Liver (tissue), 9 donors: ENCODE data around the gene TNPO2. TPM values are rescaled to one million over a fixed set of nuclear protein-coding genes. Genes with fewer than 3 reads are reported as not detected.

ENCODE experiments used
- DNase-seq: peaks from one replicate; pipeline ENCODE4 v3.0.0-alpha.2; 2017; ENCODE audit warnings: low spot score
- H3K27ac ChIP-seq, 2 donors: one replicate each; pipeline ENCODE4 v1.7.0; 2013; ENCODE audit warnings: inconsistent platforms in 2 of 2, low read length in 2 of 2, control low read depth in 1 of 2, low read depth in 1 of 2, mild to moderate bottlenecking in 1 of 2
- H3K27me3 ChIP-seq, 4 donors: one replicate each; pipeline versions ENCODE4 v1.6.1 to v1.7.0; 2013; ENCODE audit warnings: low read length in 3 of 4, inconsistent platforms in 1 of 4, mild to moderate bottlenecking in 1 of 4, moderate library complexity in 1 of 4; ENCODE audit not compliant: control insufficient read depth in 4 of 4, insufficient read depth in 4 of 4
- H3K36me3 ChIP-seq, 4 donors: one replicate each; pipeline versions ENCODE4 v1.6.1 to v1.7.0; 2013; ENCODE audit warnings: low read length in 3 of 4, mild to moderate bottlenecking in 3 of 4, low read depth in 1 of 4, moderate library complexity in 1 of 4; ENCODE audit not compliant: control insufficient read depth in 4 of 4, insufficient read depth in 3 of 4
- H3K4me1 ChIP-seq, 4 donors: one replicate each; pipeline versions ENCODE4 v1.6.1 to v1.7.0; 2013; ENCODE audit warnings: low read length in 3 of 4, mild to moderate bottlenecking in 3 of 4, moderate library complexity in 1 of 4; ENCODE audit not compliant: control insufficient read depth in 4 of 4, insufficient read depth in 4 of 4
- H3K4me3 ChIP-seq, 3 donors: one replicate each; pipeline versions ENCODE4 v1.6.1 to v1.7.0; 2013; ENCODE audit warnings: low read length in 3 of 3, control low read depth in 1 of 3, low read depth in 1 of 3, mild to moderate bottlenecking in 1 of 3
- H3K9ac ChIP-seq, 2 donors: one replicate each; pipeline ENCODE4 v1.7.0; 2013; ENCODE audit warnings: low read length in 2 of 2, mild to moderate bottlenecking in 2 of 2, moderate library complexity in 2 of 2, control low read depth in 1 of 2, low read depth in 1 of 2
- H3K9me3 ChIP-seq, 4 donors: one replicate each; pipeline versions ENCODE4 v1.6.1 to v1.7.0; 2013; ENCODE audit warnings: low read length in 3 of 4; ENCODE audit not compliant: control insufficient read depth in 4 of 4
- CTCF ChIP-seq: fragments of 150-350 bp; IDR thresholded peaks from 2 replicates; pipeline ENCODE4 v1.5.1; 2017; ENCODE audit warnings: improper control_type of control experiment, low read depth, low read length; ENCODE audit not compliant: missing input control
- EGR1 ChIP-seq, 2 donors: IDR thresholded peaks; 2 replicates each; pipeline ENCODE4 v1.6.1; 2016 to 2018; ENCODE audit warnings: antibody characterized with exemption in 2 of 2, low read depth in 2 of 2
- FOXA1 ChIP-seq: IDR thresholded peaks from 2 replicates; pipeline ENCODE4 v1.6.1; 2016; ENCODE audit warnings: antibody characterized with exemption
- HNF4A ChIP-seq, 2 donors: conservative IDR thresholded peaks; 2 replicates each; pipeline ENCODE4 v1.6.1; 2016; ENCODE audit warnings: antibody characterized with exemption in 2 of 2, mild to moderate bottlenecking in 2 of 2
- HNF4G ChIP-seq: IDR thresholded peaks from 2 replicates; pipeline ENCODE4 v1.6.1; 2016; ENCODE audit warnings: antibody characterized with exemption
- MAX ChIP-seq: IDR thresholded peaks from 2 replicates; pipeline ENCODE4 v1.6.1; 2016; ENCODE audit warnings: antibody characterized with exemption
- NR2F2 ChIP-seq: IDR thresholded peaks from 2 replicates; pipeline ENCODE4 v1.6.1; 2016; ENCODE audit warnings: antibody characterized with exemption
- RAD21 ChIP-seq, 2 donors: IDR thresholded peaks; 2 replicates each; pipeline ENCODE4 v1.6.1; 2016; ENCODE audit warnings: antibody characterized with exemption in 2 of 2, mild to moderate bottlenecking in 2 of 2
- REST ChIP-seq: IDR thresholded peaks from 2 replicates; pipeline ENCODE4 v1.6.1; 2016; ENCODE audit warnings: antibody characterized with exemption, mild to moderate bottlenecking
- RXRA ChIP-seq, 2 donors: IDR thresholded peaks; 2 replicates each; pipeline ENCODE4 v1.6.1; 2017 to 2018; ENCODE audit warnings: antibody characterized with exemption in 2 of 2, mild to moderate bottlenecking in 1 of 2
- SP1 ChIP-seq: IDR thresholded peaks from 2 replicates; pipeline ENCODE4 v1.6.1; 2018; ENCODE audit warnings: antibody characterized with exemption, mild to moderate bottlenecking
- TAF1 ChIP-seq: conservative IDR thresholded peaks from 2 replicates; pipeline ENCODE4 v1.6.1; 2016; ENCODE audit warnings: antibody characterized with exemption, mild to moderate bottlenecking
- WGBS: extraction: QIAGEN DNeasy Blood & Tissue Kit; methylation state at CpG from one replicate; pipeline ENCODE4 v1.1.7; 2013; 5-methylcytosine and 5-hydroxymethylcytosine counted together
- polyA plus RNA-seq, 2 donors: library from polyadenylated mRNA; stranded (reverse) in 1 of 2; unstranded in 1 of 2; fragments of 200-250 nt in 1 of 2; fragments of >200 nt in 1 of 2; fragmentation: Nextera tagmentation in 1 of 2; extraction: Ambion mirVana in 1 of 2; gene quantifications; one replicate each; pipeline versions ENCODE4 v1.2.1 to v1.2.3, GENCODE V29; 2013 to 2015
- total RNA-seq, 2 donors: library from RNA; depleted of rRNA; stranded (reverse); fragments of >200 nt; gene quantifications; one replicate each; pipeline ENCODE4 v1.2.3, GENCODE V29; 2014
- donor health status: healthy.
- donor health status: healthy.
- donor health status: healthy.
- donor health status: healthy.
- donor health status: healthy.

TNPO2 gene
- total and polyA plus RNA-seq, 4 donors: 6.3 to 22.2 (median 15.8) TPM

GRCh38 chr19:12676384-12676792 is 47.3 kb downstream of the TNPO2 start:
- Histone ChIP-seq H3K4me3 (no peak overlapping the region), H3K27ac (no peak overlapping the region), H3K36me3 (peaks cover 16 to 46% (median 28%) of the 10 kb centered on the region in 4 donors), H3K9ac (no peak overlapping the region), H3K9me3 (no peaks in the 10 kb centered on the region), H3K27me3 (no peaks in the 10 kb centered on the region), H3K4me1 (peaks cover 2 to 27% (median 20%) of the 10 kb centered on the region in 4 donors)
- WGBS: 36% methylated on average over 4 of the region's 4 CpGs
- DNase-seq: peak; percentile 92
- no peak for TF ChIP-seq SP1
- TF ChIP-seq EGR1 (IDR thresholded peaks at IDR 0.05; ENCODE audit: low read depth in 2 of 2): no peak
- TF ChIP-seq HNF4G: no peak
- TF ChIP-seq TAF1: no peak
- no peak for TF ChIP-seq FOXA1
- TF ChIP-seq HNF4A (conservative IDR thresholded peaks at IDR 0.05): peak in 1 of 2 donors; percentile 26
- no peak for TF ChIP-seq REST
- peak; percentile 71 for TF ChIP-seq CTCF
- TF ChIP-seq NR2F2: no peak
- TF ChIP-seq RAD21 (IDR thresholded peaks at IDR 0.05): peak; percentile 52 to 80

- no peaks in the 10 kb centered on the region for H3K9me3 ChIP-seq
- no peak overlapping the region for H3K4me3 ChIP-seq
- 91% methylated on average over 15 of the region's 15 CpGs for WGBS
- no peak overlapping the region for H3K9ac ChIP-seq
- DNase-seq: no peak
- H3K4me1 ChIP-seq: peaks cover 2 to 25% (median 18%) of the 10 kb centered on the region in 4 donors
- TF ChIP-seq REST (no peak), NR2F2 (no peak), HNF4A (conservative IDR thresholded peaks at IDR 0.05) (no peak), MAX (no peak), SP1 (no peak), CTCF (no peak), RXRA (IDR thresholded peaks at IDR 0.05) (no peak), HNF4G (no peak)
- H3K36me3 ChIP-seq: peaks cover 16 to 46% (median 28%) of the 10 kb centered on the region in 4 donors
- no peaks in the 10 kb centered on the region for H3K27me3 ChIP-seq
- no peak overlapping the region for H3K27ac ChIP-seq
These were observed 47.8 kb downstream of the TNPO2 start for GRCh38 chr19:12675940-12676339.
